Measurements from ENCODE around the gene GLOD4.
"Not testable (repeated sequence)": the region's sequence is repeated elsewhere in the genome, so short reads cannot be mapped to it uniquely, and the experiment has no call there.

The GLOD4 gene

GRCh38 chr17:774313-774584 is 7.8 kb downstream of the GLOD4 start:
- Mint-ChIP-seq H3K36me3 (ENCODE audit: low read depth) (peaks cover 65% of the 10 kb centered on the region), H3K27me3 (ENCODE audit: low read depth) (no peaks in the 10 kb centered on the region), H3K27ac (no peak overlapping the region), H3K4me1 (ENCODE audit: low read depth) (peaks cover 10% of the 10 kb centered on the region), H3K4me3 (no peak overlapping the region), H3K9me3 (no peaks in the 10 kb centered on the region)
- DNase-seq (ENCODE audit: low spot score), result no peak

GRCh38 chr17:773467-774312 is 8.4 kb downstream of the GLOD4 start:
- H3K9me3 Mint-ChIP-seq, result no peaks in the 10 kb centered on the region
- H3K27ac Mint-ChIP-seq, result no peak overlapping the region
- H3K36me3 Mint-ChIP-seq (ENCODE audit: low read depth), result peaks cover 70% of the 10 kb centered on the region
- peaks cover 10% of the 10 kb centered on the region for H3K4me1 Mint-ChIP-seq (ENCODE audit: low read depth)
- peak; percentile 25 for DNase-seq (ENCODE audit: low spot score)
- H3K27me3 Mint-ChIP-seq (ENCODE audit: low read depth), result no peaks in the 10 kb centered on the region
- no peak overlapping the region for H3K4me3 Mint-ChIP-seq

GRCh38 chr17:773016-773415 is 9.1 kb downstream of the GLOD4 start:
- Mint-ChIP-seq H3K27ac (no peak overlapping the region), H3K36me3 (ENCODE audit: low read depth) (peaks cover 67% of the 10 kb centered on the region), H3K4me1 (ENCODE audit: low read depth) (peaks cover 10% of the 10 kb centered on the region), H3K27me3 (ENCODE audit: low read depth) (no peaks in the 10 kb centered on the region), H3K4me3 (no peak overlapping the region), H3K9me3 (no peaks in the 10 kb centered on the region)
- DNase-seq (ENCODE audit: low spot score), result no peak

DNA sequence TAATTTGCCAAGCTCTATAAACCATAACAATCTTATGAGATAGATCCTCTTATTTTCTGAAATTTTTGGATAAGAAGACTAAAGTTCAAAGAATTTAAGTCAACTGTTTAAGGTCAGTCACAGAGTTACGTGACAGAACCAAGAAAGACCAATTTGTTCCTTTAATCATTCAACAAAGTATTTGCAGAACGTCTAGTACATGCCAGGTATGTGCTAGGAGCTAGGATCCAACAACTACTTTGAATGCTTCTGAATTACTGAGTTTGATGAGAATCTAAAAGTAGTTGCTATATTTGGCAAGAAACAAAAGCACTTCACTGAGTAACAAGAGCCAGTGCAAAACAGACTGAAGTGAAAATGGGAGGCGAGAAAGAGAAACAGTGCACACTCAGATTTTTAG is 15.0 kb downstream of the GLOD4 start:
- Mint-ChIP-seq H3K27ac (no peak overlapping the region), H3K9me3 (no peaks in the 10 kb centered on the region), H3K4me1 (ENCODE audit: low read depth) (no peaks in the 10 kb centered on the region), H3K36me3 (ENCODE audit: low read depth) (peaks cover 57% of the 10 kb centered on the region), H3K27me3 (ENCODE audit: low read depth) (no peaks in the 10 kb centered on the region), H3K4me3 (no peak overlapping the region)
- no peak for DNase-seq (ENCODE audit: low spot score)

DNA sequence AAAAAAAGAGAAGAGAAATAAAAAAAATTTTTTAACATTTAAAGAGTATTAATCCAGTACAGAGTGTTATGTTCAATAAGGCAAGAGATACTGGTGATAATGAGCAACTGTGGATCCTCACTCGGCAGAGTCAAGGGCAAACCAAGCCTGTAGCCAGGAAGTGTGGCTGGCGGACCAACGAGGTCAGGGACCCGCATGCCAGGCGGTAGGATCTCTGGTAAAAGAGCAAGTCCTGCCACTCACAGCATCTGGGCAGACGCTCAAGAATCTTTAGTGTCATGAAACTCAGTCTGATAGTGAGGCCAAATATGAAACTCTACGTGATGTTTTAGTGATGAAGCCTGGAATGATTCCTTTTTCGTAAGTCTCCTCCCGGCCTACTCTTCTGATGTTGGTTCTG is 21.7 kb downstream of the GLOD4 start:
- Mint-ChIP-seq H3K4me3 (no peak overlapping the region), H3K27ac (no peak overlapping the region), H3K4me1 (ENCODE audit: low read depth) (no peaks in the 10 kb centered on the region), H3K9me3 (no peaks in the 10 kb centered on the region), H3K36me3 (ENCODE audit: low read depth) (peaks cover 48% of the 10 kb centered on the region), H3K27me3 (ENCODE audit: low read depth) (no peaks in the 10 kb centered on the region)
- DNase-seq (ENCODE audit: low spot score), result no peak

DNA sequence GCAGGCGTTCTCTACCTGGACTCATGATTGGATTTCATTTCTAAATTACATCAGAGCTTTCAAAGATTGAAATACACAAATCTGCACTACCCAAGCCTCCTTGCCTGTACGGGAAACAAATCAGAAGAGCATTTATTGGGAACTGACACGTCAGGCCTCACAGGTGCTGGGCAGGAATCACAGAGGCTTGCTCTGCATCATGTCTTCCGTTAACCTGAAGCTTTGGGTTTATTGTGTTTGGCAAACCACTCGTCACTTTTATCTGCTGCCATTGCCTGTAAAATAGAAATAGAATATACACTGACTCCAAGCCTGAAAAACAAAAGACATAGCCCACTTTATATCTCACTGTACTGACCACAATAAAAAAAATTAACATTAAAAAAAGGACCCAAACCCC is 22.1 kb downstream of the GLOD4 start:
- Mint-ChIP-seq H3K36me3 (ENCODE audit: low read depth) (peaks cover 44% of the 10 kb centered on the region), H3K4me3 (no peak overlapping the region), H3K27ac (no peak overlapping the region), H3K27me3 (ENCODE audit: low read depth) (no peaks in the 10 kb centered on the region), H3K4me1 (ENCODE audit: low read depth) (no peaks in the 10 kb centered on the region), H3K9me3 (no peaks in the 10 kb centered on the region)
- no peak for DNase-seq (ENCODE audit: low spot score)

DNA sequence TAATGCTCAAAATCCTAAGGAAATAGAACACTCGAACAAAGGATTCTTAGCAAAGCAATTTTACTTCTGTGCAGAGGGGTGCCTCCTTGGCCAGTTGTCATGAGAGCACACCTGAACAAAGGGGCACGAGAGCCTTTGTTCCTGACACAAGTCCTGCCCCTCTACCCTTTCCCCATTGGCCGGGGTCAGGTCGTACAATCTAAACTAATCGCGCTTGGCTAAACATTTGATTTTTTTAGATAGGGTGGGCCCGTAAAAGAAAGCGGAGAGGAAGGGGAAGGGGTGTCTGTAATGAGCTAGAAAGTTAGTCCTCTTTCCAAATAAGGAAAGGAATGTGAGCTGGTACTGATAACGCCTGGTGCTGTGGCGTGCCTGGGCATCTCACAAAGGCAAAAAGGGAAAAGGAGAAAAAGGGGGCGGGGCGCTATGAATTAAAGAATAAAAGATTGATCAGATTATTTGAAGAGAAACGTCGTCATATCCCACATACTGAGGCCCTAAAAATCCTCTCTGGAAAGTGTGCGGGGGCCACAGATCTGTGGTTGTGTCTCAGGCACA is 26.0 kb downstream of the GLOD4 start:
- DNase-seq (ENCODE audit: low spot score); H3K4me3 Mint-ChIP-seq; H3K4me1 Mint-ChIP-seq (ENCODE audit: low read depth); H3K27ac Mint-ChIP-seq; H3K27me3 Mint-ChIP-seq (ENCODE audit: low read depth); H3K9me3 Mint-ChIP-seq: not testable (repeated sequence)
- H3K36me3 Mint-ChIP-seq (ENCODE audit: low read depth), result peaks cover 25% of the 10 kb centered on the region

DNA sequence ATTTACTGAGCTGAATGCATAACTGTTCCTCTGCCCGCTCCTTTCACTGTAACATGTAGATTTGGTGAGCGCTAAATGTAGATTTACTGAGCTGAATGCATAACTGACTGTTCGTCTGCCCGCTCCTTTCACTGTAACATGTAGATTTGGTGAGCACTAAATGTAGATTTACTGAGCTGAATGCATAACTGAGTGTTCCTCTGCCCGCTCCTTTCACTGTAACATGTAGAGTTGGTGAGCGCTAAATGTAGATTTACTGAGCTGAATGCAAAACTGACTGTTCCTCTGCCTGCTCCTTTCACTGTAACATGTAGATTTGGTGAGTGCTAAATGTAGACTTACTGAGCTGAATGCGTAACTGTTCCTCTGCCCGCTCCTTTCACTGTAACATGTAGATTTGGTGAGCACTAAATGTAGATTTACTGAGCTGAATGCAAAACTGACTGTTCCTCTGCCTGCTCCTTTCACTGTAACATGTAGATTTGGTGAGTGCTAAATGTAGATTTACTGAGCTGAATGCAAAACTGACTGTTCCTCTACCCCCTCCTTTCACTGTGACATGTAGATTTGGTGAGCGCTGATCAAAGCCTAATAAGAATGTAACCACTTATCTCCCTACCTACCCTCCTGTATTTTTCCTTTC is 26.6 kb downstream of the GLOD4 start:
- Mint-ChIP-seq H3K4me1 (ENCODE audit: low read depth) (peaks cover 11% of the 10 kb centered on the region), H3K36me3 (ENCODE audit: low read depth) (peaks cover 27% of the 10 kb centered on the region)

GRCh38 chr17:753418-753817 is 28.7 kb downstream of the GLOD4 start:
- peaks cover 21% of the 10 kb centered on the region for H3K4me1 Mint-ChIP-seq (ENCODE audit: low read depth)
- peak overlapping the region; percentile 63 for H3K4me3 Mint-ChIP-seq
- no peaks in the 10 kb centered on the region for H3K27me3 Mint-ChIP-seq (ENCODE audit: low read depth)
- no peak for DNase-seq (ENCODE audit: low spot score)
- peaks cover 5% of the 10 kb centered on the region for H3K9me3 Mint-ChIP-seq
- peaks cover 34% of the 10 kb centered on the region for H3K36me3 Mint-ChIP-seq (ENCODE audit: low read depth)
- H3K27ac Mint-ChIP-seq, result peak overlapping the region; percentile 63

More for the DNA sequence above, 26.6 kb downstream of the GLOD4 start:
- not testable (repeated sequence) for H3K27me3 Mint-ChIP-seq (ENCODE audit: low read depth); DNase-seq (ENCODE audit: low spot score); H3K9me3 Mint-ChIP-seq; H3K4me3 Mint-ChIP-seq; H3K27ac Mint-ChIP-seq

GRCh38 chr17:752620-753219 is 29.4 kb downstream of the GLOD4 start:
- DNase-seq (ENCODE audit: low spot score), result no peak
- peaks cover 5% of the 10 kb centered on the region for H3K9me3 Mint-ChIP-seq
- H3K4me3 Mint-ChIP-seq, result peak overlapping the region; percentile 92
- H3K36me3 Mint-ChIP-seq (ENCODE audit: low read depth), result peaks cover 41% of the 10 kb centered on the region
- no peaks in the 10 kb centered on the region for H3K27me3 Mint-ChIP-seq (ENCODE audit: low read depth)
- H3K4me1 Mint-ChIP-seq (ENCODE audit: low read depth), result peaks cover 21% of the 10 kb centered on the region
- H3K27ac Mint-ChIP-seq, result peak overlapping the region; percentile 97

- peak within 1 kb of the TSS; percentile 97 for H3K4me3 Mint-ChIP-seq
- H3K36me3 Mint-ChIP-seq (ENCODE audit: low read depth), result peaks cover 44% of the 10 kb centered on the region
- H3K27me3 Mint-ChIP-seq (ENCODE audit: low read depth), result no peaks in the 10 kb centered on the region
- peaks cover 21% of the 10 kb centered on the region for H3K4me1 Mint-ChIP-seq (ENCODE audit: low read depth)
- peaks cover 5% of the 10 kb centered on the region for H3K9me3 Mint-ChIP-seq
- peak within 1 kb of the TSS; percentile 97 for H3K27ac Mint-ChIP-seq
- peak; percentile 97 for DNase-seq (ENCODE audit: low spot score)
These were observed 30.0 kb downstream of the GLOD4 start, which contains the start of gene GEMIN4 for GRCh38 chr17:752002-752619. GEMIN4 (minus strand) TSS chr17:752264; CDS start chr17:752142, 122 bp downstream.

DNA sequence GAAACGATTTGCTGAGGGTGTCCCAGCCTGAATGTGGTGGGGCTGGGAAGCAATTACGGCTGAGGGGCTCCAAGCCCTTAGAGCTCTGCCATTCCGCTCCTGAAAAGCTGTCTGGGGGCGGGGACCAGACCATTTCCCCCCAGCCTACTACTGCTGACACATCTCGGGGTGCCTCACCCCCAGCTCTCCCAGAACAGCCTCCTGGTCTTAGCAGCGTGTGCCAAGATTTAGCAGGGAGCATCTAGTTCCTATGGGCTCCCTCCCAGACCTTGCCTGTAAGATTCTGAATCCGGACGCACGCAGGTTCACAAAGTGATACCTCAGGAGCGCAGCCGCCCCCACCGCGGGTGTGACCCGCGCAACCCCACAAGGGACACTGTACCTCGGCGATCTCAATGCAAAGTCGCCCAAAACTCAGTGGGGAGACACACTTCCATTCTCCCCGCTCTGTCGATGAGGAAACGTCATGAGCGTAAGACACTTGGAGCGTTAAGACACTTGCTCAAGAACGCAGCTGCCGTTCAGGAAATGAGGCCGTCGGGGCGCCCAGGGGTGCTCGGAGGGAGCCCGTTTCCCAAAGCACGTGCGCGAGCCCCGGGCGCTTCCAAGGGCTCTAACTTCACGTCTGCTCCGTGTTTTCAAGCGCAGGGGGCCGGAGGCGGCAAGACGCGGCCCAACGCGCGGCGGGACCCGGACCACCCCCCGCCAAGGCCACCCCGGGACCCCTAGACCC is 30.6 kb downstream of the GLOD4 start:
- H3K4me1 Mint-ChIP-seq (ENCODE audit: low read depth), result peaks cover 21% of the 10 kb centered on the region
- H3K9me3 Mint-ChIP-seq, result peaks cover 5% of the 10 kb centered on the region
- peak; percentile 46 for DNase-seq (ENCODE audit: low spot score)
- H3K27me3 Mint-ChIP-seq (ENCODE audit: low read depth), result no peaks in the 10 kb centered on the region
- H3K27ac Mint-ChIP-seq, result peak overlapping the region; percentile 93
- H3K36me3 Mint-ChIP-seq (ENCODE audit: low read depth), result peaks cover 43% of the 10 kb centered on the region
- H3K4me3 Mint-ChIP-seq, result peak overlapping the region; percentile 97

GRCh38 chr17:750431-751037 is 31.5 kb downstream of the GLOD4 start:
- Mint-ChIP-seq H3K36me3 (ENCODE audit: low read depth) (peaks cover 42% of the 10 kb centered on the region), H3K4me1 (ENCODE audit: low read depth) (peaks cover 21% of the 10 kb centered on the region), H3K27me3 (ENCODE audit: low read depth) (no peaks in the 10 kb centered on the region), H3K9me3 (peaks cover 5% of the 10 kb centered on the region), H3K4me3 (peak overlapping the region; percentile 97), H3K27ac (no peak overlapping the region)
- DNase-seq (ENCODE audit: low spot score), result no peak

All from T-helper 2 cell treated with Interferon-gamma antibody and Interleukin-4, amounts not matched to agents 5 μg/mL and 100 μg/mL, for 36 hours (primary cell).